WTC11 (cell line): ENCODE results near the gene TAF15. TPM values are rescaled to one million over a fixed set of nuclear protein-coding genes. Genes with fewer than 3 reads are reported as not detected.

Experiments
- ATAC-seq: fragments of 200-7000 bp; cut with Tn5 transposase; 2 replicates; pipeline ENCODE4 v1.10.0; 2021; ENCODE audit warnings: mild to moderate bottlenecking, moderate library complexity
- CTCF ChIA-PET: fragments of 300-600 bp; sonication (Branson Sonifier 250); formaldehyde crosslinking; loops from one replicate; lab custom pipeline; 2021; ENCODE audit warnings: antibody characterized with exemption; lab: Charles Lee
- POLR2A ChIA-PET: fragments of 350-600 bp; sonication (Branson Sonifier 250); formaldehyde crosslinking; loops from one replicate; lab custom pipeline; 2021; ENCODE audit warnings: antibody characterized with exemption; lab: Charles Lee
- DNase-seq: peaks from one replicate; pipeline ENCODE4 v3.0.0; 2021; ENCODE audit warnings: low spot score
- H3K27ac Mint-ChIP-seq: 2 replicates; pipeline ENCODE4 v1.8.0; 2021; ENCODE audit warnings: mixed read lengths
- H3K27me3 Mint-ChIP-seq: 2 replicates; pipeline ENCODE4 v1.8.0; 2021; ENCODE audit warnings: low read depth, mild to moderate bottlenecking, moderate library complexity, mixed read lengths
- H3K36me3 Mint-ChIP-seq: 2 replicates; pipeline ENCODE4 v1.8.0; 2021; ENCODE audit warnings: mixed read lengths
- H3K4me1 Mint-ChIP-seq: 2 replicates; pipeline ENCODE4 v1.8.0; 2022; ENCODE audit warnings: mixed read lengths
- H3K4me3 Mint-ChIP-seq: 2 replicates; pipeline ENCODE4 v1.8.0; 2021; ENCODE audit warnings: mild to moderate bottlenecking, moderate library complexity, mixed read lengths
- H3K9me3 Mint-ChIP-seq: 2 replicates; pipeline ENCODE4 v1.8.0; 2021; ENCODE audit warnings: mixed read lengths
- ATF3 ChIP-seq: sonication (generic); formaldehyde crosslinking; conservative IDR thresholded peaks from 2 replicates; pipeline ENCODE4 v1.8.1; 2022; ENCODE audit warnings: mild to moderate bottlenecking, missing genetic modification reagents
- CREB1 ChIP-seq: sonication (generic); formaldehyde crosslinking; IDR thresholded peaks from 2 replicates; pipeline ENCODE4 v1.8.0; 2023; ENCODE audit warnings: mild to moderate bottlenecking, missing genetic modification reagents
- CTCF ChIP-seq: fragments of 200-600 bp; IDR thresholded peaks from 2 replicates; pipeline ENCODE4 v1.8.0; 2022; ENCODE audit warnings: antibody characterized with exemption
- ERG ChIP-seq: fragments of 250-450 bp; sonication (Bioruptor Pico); IDR thresholded peaks from 2 replicates; pipeline ENCODE4 v1.8.0; 2021; ENCODE audit warnings: mild to moderate bottlenecking
- FOXJ3 ChIP-seq: sonication (generic); formaldehyde crosslinking; IDR thresholded peaks from 2 replicates; pipeline ENCODE4 v1.9.0; 2021; ENCODE audit warnings: missing genetic modification reagents, mild to moderate bottlenecking, borderline replicate concordance
- IRF1 ChIP-seq: sonication (generic); formaldehyde crosslinking; IDR thresholded peaks from 2 replicates; pipeline ENCODE4 v1.8.0; 2023; ENCODE audit warnings: missing genetic modification reagents
- JAZF1 ChIP-seq: fragments of 250-450 bp; sonication (Bioruptor Pico); IDR thresholded peaks from 2 replicates; pipeline ENCODE4 v1.9.0; 2021; ENCODE audit warnings: moderate library complexity, mild to moderate bottlenecking, inconsistent platforms
- NFYB ChIP-seq: sonication (generic); formaldehyde crosslinking; conservative IDR thresholded peaks from 2 replicates; pipeline ENCODE4 v1.8.0; 2022; ENCODE audit warnings: low read depth, missing genetic modification reagents
- PREB ChIP-seq: sonication (generic); formaldehyde crosslinking; IDR thresholded peaks from 2 replicates; pipeline ENCODE4 v1.8.1; 2022; ENCODE audit warnings: mild to moderate bottlenecking, missing genetic modification reagents, moderate library complexity, borderline replicate concordance
- SP1 ChIP-seq: sonication (generic); formaldehyde crosslinking; conservative IDR thresholded peaks from 2 replicates; pipeline ENCODE4 v1.8.1; 2022; ENCODE audit warnings: missing genetic modification reagents
- STAT6 ChIP-seq: sonication (generic); formaldehyde crosslinking; conservative IDR thresholded peaks from 2 replicates; pipeline ENCODE4 v1.8.1; 2023; ENCODE audit warnings: mild to moderate bottlenecking, low read depth, missing genetic modification reagents, moderate library complexity
- ZNF416 ChIP-seq: fragments of 250-450 bp; sonication (Bioruptor Pico); IDR thresholded peaks from 2 replicates; pipeline ENCODE4 v1.9.0; 2021; ENCODE audit warnings: mild to moderate bottlenecking, inconsistent platforms
- total RNA-seq: library from RNA; stranded (reverse); gene quantifications from 3 replicates; pipeline ENCODE4 v1.2.3, GENCODE V29; 2021
- TF ChIP-seq, protein P1 (sequence below): sonication (generic); formaldehyde crosslinking; IDR thresholded peaks from 2 replicates; pipeline ENCODE4 v1.8.1; 2023; ENCODE audit warnings: mild to moderate bottlenecking, moderate library complexity, missing genetic modification reagents
- TF ChIP-seq, protein P2 (sequence below): fragments of 250-450 bp; sonication (Bioruptor Pico); IDR thresholded peaks from 2 replicates; pipeline ENCODE4 v1.9.0; 2021; ENCODE audit warnings: moderate library complexity, mild to moderate bottlenecking, inconsistent platforms, borderline replicate concordance
- TF ChIP-seq, protein P3 (sequence below): sonication (generic); formaldehyde crosslinking; IDR thresholded peaks from 2 replicates; pipeline ENCODE4 v1.8.1; 2023; ENCODE audit warnings: mild to moderate bottlenecking, missing genetic modification reagents, moderate library complexity
- TF ChIP-seq, protein P4 (sequence below): fragments of 250-450 bp; sonication (Bioruptor Pico); IDR thresholded peaks from 2 replicates; pipeline ENCODE4 v2.1.2; 2022; ENCODE audit warnings: mild to moderate bottlenecking, moderate library complexity
- TF ChIP-seq, protein P5 (sequence below): sonication (generic); formaldehyde crosslinking; IDR thresholded peaks from 2 replicates; pipeline ENCODE4 v1.8.1; 2022; ENCODE audit warnings: low read depth, mild to moderate bottlenecking, moderate library complexity, missing genetic modification reagents, borderline replicate concordance

Gene TAF15
- total RNA-seq, 1 experiment from 2014 or later = 273 TPM

- TF ChIP-seq CREB1 (no peak), PREB (no peak), CTCF (no peak), ATF3 (CRISPR knock-in tag) (no peak), NFYB (CRISPR knock-in tag) (no peak)
- TF ChIP-seq, protein P1, sequence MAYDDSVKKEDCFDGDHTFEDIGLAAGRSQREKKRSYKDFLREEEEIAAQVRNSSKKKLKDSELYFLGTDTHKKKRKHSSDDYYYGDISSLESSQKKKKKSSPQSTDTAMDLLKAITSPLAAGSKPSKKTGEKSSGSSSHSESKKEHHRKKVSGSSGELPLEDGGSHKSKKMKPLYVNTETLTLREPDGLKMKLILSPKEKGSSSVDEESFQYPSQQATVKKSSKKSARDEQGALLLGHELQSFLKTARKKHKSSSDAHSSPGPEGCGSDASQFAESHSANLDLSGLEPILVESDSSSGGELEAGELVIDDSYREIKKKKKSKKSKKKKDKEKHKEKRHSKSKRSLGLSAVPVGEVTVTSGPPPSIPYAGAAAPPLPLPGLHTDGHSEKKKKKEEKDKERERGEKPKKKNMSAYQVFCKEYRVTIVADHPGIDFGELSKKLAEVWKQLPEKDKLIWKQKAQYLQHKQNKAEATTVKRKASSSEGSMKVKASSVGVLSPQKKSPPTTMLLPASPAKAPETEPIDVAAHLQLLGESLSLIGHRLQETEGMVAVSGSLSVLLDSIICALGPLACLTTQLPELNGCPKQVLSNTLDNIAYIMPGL (CRISPR knock-in tag) = no peak
These were observed 48.7 kb upstream of the TAF15 start, which contains the start of gene C17orf50 (continued) for GRCh38 chr17:35760587-35760986.

- DNase-seq = no peak
- TF ChIP-seq, protein P2, sequence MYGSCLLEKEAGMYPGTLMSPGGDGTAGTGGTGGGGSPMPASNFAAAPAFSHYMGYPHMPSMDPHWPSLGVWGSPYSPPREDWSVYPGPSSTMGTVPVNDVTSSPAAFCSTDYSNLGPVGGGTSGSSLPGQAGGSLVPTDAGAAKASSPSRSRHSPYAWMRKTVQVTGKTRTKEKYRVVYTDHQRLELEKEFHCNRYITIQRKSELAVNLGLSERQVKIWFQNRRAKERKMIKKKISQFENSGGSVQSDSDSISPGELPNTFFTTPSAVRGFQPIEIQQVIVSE (CRISPR knock-in tag) = no peak
- TF ChIP-seq IRF1 (CRISPR knock-in tag) = no peak
- TF ChIP-seq ERG = no peak
- no peak for TF ChIP-seq STAT6 (CRISPR knock-in tag)
- TF ChIP-seq, protein P3, sequence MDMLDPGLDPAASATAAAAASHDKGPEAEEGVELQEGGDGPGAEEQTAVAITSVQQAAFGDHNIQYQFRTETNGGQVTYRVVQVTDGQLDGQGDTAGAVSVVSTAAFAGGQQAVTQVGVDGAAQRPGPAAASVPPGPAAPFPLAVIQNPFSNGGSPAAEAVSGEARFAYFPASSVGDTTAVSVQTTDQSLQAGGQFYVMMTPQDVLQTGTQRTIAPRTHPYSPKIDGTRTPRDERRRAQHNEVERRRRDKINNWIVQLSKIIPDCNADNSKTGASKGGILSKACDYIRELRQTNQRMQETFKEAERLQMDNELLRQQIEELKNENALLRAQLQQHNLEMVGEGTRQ (CRISPR knock-in tag) = no peak
- no peak for TF ChIP-seq SP1 (CRISPR knock-in tag)
- TF ChIP-seq PREB = no peak
- no peak for TF ChIP-seq ZNF416 (CRISPR knock-in tag)
- no peak for TF ChIP-seq JAZF1 (CRISPR knock-in tag)
- TF ChIP-seq, protein P4, sequence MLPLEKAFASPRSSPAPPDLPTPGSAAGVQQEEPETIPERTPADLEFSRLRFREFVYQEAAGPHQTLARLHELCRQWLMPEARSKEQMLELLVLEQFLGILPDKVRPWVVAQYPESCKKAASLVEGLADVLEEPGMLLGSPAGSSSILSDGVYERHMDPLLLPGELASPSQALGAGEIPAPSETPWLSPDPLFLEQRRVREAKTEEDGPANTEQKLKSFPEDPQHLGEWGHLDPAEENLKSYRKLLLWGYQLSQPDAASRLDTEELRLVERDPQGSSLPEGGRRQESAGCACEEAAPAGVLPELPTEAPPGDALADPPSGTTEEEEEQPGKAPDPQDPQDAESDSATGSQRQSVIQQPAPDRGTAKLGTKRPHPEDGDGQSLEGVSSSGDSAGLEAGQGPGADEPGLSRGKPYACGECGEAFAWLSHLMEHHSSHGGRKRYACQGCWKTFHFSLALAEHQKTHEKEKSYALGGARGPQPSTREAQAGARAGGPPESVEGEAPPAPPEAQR = no peak
- TF ChIP-seq, protein P5, sequence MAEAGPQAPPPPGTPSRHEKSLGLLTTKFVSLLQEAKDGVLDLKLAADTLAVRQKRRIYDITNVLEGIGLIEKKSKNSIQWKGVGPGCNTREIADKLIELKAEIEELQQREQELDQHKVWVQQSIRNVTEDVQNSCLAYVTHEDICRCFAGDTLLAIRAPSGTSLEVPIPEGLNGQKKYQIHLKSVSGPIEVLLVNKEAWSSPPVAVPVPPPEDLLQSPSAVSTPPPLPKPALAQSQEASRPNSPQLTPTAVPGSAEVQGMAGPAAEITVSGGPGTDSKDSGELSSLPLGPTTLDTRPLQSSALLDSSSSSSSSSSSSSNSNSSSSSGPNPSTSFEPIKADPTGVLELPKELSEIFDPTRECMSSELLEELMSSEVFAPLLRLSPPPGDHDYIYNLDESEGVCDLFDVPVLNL = no peak
- no peak for TF ChIP-seq FOXJ3 (CRISPR knock-in tag)
- TF ChIP-seq, all 79 proteins: peak for 0
- CTCF ChIA-PET = interaction anchor here (0.6 to 5.8 kb wide), 3 partner anchors 11 to 1556 kb away, joined by 3 to 100 read pairs (median 53); partner anchors contain the start of genes GAS2L2 and MMP28
- Mint-ChIP-seq H3K27ac (no peak overlapping the region), H3K27me3 (peaks cover 11% of the 10 kb centered on the region), H3K36me3 (no peaks in the 10 kb centered on the region), H3K4me1 (peaks cover 17% of the 10 kb centered on the region), H3K4me3 (no peak overlapping the region), H3K9me3 (no peaks in the 10 kb centered on the region)
- no peak for ATAC-seq
- POLR2A ChIA-PET = interaction anchor here (0.6 kb wide), 1 partner anchor 103 kb away, joined by 4 read pairs; no protein-coding TSS in a partner anchor
These were observed 47.7 kb upstream of the TAF15 start for GRCh38 chr17:35761601-35762000.
